HG03025 (cell line): ENCODE data around the gene MOK.
A peak's percentile ranks its signal among the peaks of the same experiment; 100 is the strongest.
"Not testable (repeated sequence)": the region's sequence is repeated elsewhere in the genome, so short reads cannot be mapped to it uniquely, and the experiment has no call there.

Source experiments
- ATAC-seq: cut with Tn5 transposase; IDR thresholded peaks from one replicate; pipeline ENCODE4 v1.9.1; 2021; ENCODE audit warnings: mild to moderate bottlenecking, moderate library complexity; ENCODE audit not compliant: unreplicated experiment, low FRiP score

MOK gene

GRCh38 chr14:102321456-102322422 is 16.8 kb upstream of the MOK start:
- no peak for ATAC-seq

DNA sequence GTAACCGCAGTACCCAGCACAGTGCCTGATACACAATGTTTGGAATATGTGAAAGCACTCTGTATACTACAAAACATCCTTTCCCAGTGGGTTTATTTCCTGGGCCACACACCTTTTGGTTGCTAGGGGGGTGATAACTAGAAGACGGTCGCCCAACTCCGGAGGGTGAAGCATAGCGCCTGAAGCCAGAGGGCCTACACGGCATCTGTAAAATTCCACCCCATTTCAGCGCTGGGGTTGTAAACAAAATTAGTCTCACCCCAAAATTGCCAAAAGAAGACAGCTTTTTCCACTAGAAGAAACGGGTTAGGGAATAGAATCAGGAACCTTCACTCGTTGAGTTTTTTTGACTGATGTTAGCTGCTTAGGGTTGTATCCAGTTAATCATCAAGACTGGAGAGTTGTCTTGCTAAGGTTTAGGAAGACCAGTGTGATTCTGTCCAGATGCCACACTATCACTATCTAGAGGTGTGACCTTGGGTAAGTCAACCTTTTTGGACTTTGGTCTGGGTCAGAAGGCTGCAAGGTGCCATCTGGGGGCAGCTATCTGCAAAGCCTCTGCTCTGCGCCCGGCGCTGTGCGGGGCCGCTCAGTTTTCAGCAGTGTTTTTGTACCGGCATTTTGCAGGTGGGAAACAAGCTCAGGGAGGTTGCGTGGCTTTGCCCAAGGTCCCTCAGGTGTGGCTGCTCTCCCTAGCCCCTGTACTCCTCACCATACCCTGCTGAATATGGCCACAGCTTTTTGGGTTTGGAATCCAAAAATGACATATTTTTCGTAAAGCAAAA is 15.9 kb upstream of the MOK start:
- no peak for ATAC-seq

DNA sequence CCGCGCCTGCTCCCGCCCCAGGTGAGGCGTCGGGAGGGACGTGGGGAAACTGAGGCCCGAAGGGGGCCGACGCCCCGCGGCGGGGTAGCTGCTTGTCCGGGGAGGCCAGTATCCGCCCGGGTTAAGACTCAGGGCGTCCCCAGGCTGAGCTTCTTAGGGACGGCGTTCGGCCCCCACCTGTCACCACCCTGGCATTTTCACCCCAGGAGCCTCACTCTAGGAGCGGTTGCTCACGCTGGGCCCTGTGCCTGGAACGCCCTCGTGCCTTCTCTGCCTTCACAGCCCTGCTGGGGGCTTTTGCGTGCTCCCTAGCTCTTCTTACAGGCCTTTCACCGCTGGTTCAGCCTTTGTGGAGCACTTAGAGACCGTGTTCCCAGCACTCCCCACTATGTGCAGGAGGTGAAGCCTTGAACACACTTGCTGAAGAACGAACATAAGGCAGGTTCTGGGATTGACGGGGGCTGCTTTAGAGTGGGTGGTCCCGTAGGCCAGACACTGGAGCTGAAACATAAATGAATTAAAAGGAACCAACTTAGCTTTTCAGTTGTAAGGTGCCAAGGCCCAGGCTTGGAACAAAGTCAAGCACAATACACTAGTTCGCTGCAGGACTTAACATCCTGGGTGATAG is 15.2 kb upstream of the MOK start:
- peak; percentile 12 for ATAC-seq

DNA sequence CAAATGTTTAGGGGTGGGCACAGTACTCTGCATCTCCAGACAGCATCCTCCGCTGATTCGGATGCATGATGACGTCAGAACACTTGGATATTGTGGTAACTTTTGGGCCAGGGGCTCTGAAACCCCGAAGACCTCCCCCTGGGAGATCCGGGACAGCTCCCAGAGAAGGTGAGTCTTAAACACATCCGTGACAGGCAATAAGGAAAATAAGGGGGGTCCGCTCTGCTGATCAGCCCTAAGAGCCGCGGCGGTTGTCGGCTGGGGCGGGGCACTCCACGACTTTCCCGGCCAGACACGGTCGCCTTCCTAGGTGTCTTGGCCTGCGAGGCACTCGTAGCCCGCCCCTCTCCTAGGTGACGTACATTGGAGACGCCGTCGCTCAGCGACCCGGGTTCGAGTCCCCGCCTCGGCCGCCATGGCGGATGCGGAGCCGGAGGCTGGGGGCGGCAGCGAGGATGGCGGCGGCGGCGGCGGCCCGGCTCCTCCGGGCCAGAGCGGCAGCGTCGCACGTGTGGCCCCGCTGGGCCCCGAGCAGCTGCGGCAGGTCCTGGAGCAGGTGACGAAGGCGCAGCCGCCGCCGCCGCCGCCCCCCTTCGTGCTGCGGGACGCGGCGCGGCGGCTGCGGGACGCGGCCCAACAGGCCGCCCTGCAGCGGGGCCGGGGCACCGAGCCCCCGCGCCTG is 14.5 kb upstream of the MOK start, which contains the start of gene ZNF839:
Gene ZNF839 (plus strand): TSS at position 396 of the 682 bp plus-strand sequence. CDS start 20 bp downstream, at position 416.
- ATAC-seq, result peak; percentile 40

DNA sequence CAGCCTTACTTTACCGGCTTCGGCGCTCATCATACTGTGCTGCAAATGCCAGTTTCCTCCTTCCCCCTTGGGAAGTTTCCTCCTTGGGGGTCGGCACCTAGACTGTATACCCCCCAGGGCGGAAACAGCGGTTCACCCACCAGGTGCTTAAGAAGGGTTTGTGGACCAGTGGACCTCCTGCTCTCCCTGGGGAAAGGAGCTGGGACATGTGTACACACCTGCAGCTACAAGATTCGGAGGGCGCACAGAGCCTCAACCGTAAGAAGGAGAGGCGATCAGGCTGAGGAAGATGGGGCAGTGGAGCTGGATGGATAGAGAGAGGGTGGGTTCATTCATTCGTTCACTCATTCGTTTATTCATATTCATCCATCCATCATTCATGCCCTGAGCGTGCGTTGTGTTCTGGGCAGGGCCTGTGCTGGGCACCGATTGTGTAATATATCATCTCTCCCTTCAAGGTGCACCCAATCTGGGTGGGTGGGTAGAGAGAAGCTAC is 13.9 kb upstream of the MOK start:
- ATAC-seq, result no peak

DNA sequence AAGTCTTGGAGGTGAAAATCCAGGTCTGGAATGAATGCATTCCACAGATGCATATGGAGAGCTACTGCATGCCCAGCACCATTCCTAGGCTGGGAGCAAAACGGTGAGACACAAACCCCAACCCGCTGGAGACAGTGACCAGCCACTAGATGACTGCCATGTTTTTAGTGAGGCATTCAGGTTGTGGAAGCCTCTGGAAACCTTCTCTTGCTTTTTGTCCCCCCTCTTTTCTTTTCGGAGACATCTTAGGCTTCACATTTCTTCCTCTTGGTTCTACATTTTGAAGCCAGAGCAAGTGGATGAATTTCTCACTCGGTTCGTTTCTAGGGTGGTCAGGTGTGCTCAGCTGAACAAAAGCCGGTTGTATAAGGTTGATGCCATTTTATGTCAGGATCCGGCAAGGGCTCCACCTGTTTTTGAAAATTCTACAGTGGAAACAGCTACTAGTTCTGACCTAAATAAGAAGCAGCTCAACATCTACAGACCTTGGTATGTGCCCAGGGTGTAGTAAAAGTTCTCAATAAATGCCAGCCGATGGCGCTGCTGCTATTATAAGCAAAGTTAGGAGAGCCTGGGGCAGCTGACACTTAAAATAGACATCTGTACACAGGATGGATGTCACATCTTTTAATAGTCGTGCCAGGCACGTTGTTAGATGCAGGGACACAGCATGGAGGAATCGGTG is 12.7 kb upstream of the MOK start:
- no peak for ATAC-seq

- peak; percentile 50 for ATAC-seq
These were observed 12.0 kb upstream of the MOK start for GRCh38 chr14:102316743-102317563.

DNA sequence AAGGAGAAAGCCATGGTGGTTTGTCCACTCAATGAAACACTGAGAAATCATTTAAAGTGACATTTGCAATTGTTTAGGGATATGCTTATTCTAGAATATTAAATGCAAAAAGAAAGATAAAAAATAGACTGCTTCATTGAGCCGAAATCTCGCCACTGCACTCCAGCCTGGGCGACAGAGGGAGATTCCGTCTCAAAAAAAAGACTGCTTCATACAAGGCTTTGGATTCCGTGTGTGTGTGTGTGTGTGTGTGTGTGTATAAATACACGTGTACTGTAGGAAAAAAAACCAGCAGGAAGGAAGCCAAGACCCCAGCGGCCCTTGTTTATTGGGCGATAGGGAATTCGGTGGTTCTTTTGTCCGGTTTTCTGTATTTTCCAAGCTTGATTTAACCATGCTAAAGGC is 11.4 kb upstream of the MOK start:
- no peak for ATAC-seq

- no peak for ATAC-seq
These were observed 10.2 kb upstream of the MOK start for GRCh38 chr14:102315121-102315520.

DNA sequence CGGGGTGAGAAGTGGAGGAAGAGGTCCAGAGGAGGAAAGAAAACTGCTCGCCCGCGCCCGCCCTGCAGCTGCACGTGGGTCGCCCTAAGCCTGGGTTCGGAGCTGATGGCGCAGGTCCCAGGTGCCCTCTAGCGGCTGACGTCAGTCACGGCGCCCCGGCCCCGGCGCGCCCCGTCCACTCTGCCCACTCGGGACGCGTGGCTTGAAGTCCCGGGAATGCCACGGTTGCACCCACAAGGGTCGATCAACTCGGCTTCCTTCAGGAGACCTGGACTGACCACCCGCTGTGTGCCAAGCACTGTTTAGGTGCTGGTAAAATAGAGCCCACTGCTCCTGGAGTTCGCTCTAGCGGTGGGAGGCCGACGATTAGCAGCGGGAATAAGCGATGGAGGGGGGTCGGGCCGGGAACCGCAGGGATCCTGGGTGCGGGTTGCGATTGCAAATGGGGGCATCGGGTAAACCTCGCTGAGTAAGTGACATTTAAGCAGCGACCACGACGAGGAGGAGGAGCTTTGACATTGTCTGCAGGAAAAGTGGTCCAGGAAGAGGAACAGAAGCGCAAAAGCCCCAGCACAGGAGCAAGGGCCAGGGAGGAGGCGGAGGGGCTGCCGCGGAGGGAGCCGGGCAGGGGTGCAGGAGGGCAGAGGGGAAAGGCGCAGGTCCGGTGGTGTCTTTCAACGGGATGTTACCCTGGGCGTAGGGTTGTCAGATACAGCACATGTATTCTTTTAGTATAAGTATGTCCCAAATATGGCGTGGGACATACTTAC is 9.5 kb upstream of the MOK start:
- ATAC-seq, result peak; percentile 43

DNA sequence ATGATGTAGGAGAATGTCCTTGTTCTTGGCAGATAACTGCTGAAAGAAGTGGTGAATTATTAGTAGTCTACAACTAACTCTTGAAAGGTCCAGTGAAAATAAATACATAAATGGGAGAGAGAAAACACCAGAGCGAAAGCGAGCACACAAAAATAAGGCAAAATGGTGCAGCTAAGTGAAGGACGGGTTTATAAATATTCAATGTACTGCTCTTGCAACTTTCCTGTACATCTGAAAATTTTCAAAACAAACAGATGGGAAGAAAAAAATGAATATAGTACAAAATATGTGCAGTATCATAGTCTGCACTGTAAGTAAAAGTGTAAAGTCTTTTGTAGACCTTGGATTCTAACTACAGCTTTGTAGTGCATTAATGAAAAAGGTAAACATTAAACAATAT is 1.3 kb downstream of the MOK start:
- ATAC-seq, result no peak

DNA sequence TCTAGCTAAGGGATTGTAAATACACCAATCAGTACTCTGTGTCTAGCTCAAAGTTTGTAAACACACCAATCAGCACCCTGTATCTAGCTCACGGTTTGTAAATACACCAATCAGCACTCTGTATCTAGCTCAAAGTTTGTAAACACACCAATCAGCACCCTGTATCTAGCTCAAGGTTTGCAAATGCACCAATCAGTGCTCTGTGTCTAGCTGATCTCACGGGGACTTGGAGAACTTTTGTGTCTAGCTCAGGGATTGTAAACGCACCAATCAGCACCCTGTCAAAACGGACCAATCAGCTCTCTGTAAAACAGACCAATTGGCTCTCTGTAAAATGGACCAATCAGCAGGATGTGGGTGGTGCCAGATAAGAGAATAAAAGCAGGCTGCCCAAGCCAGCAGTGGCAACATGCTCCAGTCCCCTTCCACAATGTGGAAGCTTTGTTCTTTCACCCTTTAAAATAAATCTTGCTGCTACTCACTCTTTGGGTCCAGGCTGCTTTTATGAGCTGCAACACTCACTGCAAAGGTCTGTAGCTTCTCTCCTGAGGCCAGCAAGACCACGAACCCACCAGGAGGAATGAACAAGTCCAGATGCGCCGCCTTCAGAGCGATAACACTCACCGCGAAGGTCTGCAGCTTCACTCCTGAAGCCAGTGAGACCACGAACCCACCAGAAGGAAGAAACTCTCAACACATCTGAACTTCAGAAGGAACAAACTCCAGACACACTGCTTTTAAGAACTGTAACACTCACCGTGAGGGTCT is 6.5 kb downstream of the MOK start:
- not testable (repeated sequence) for ATAC-seq

DNA sequence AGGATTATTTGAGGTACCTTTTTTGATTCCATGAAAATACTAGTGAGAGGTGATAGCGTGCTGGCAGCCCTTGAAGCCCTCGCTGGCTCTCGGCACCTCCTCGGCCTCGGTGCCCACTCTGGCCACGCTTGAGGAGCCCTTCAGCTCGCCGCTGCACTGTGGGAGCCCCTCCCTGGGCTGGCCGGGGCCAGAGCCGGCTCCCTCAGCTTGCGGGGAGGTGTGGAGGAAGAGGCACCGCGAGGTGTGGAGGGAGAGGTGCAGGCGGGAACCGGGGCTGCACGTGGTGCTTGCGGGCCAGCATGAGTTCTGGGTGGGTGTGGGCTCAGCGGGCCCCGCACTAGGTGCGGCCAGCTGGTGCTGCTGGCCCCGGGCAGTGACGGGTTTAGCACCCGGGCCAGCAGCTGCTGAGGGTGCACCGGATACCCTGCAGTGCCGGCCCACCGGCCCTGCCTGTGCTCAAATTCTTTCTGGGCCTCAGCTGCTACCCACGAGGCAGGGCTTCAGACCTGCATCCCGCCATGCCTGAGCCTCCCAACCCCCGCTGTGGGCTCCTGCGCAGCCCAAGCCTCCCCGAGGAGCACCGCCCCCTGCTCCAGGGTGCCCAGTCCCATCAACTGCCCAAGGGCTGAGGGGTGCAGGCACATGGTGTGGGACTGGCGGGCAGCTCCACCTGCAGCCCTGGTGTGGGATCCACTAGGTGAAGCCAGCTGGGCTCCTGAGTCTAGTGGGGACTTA is 7.4 kb downstream of the MOK start:
- no peak for ATAC-seq

DNA sequence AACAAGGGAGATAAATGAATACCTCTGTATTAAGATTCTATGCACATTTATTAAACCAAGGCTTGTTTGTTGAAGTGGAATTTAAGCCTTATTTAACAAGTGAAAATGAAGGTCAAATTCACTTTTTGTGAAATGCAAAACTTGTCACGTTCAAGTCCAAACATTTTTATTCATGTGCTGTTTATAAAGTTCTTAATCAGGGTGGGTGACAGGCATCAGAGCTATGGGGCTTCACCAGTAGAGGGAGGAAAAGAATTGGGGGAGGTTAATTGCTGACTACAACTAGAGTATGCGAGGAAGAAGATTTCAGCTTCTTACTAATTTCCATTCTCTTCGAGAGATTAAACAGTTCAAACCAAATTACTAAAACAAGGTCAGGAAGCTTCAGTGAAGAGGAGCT is 9.7 kb downstream of the MOK start:
- no peak for ATAC-seq

DNA sequence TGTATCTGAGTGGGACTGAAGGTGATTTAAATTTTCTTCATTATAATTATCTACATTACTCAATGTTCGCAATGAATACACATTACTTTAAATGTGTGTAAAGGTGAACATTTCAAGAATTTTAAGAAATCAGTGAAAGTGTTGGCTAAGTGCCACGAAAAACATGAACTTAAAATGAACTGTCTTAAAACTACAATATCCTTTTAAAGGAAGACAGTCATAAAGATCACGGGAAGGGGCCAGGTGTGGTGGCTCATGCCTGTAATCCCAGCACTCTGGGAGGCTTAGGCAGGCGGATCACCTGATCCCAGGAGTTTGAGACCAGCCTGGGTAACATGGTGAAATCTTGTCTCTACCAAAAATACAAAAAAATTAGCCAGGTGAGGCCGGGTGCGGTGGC is 11.2 kb downstream of the MOK start:
- no peak for ATAC-seq

DNA sequence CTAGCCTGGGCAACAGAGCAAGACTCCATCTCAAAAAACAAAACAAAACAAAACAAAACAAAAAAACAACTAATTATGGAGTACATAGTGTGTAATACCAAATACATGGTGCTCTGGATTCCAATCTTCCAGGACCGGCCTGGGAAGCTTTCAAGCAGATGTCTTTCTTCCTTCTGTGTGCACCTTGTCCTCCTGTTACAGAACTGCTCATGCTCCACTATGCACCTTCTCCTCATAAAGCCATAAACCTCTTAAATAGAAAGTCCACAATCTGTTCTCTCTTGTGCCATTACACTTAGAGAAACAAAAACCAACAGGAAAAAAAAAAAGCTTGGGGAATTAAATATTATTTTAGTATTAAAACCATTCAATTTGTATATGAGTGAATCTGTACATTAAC is 12.5 kb downstream of the MOK start:
- no peak for ATAC-seq

GRCh38 chr14:102288139-102288538 is 16.8 kb downstream of the MOK start:
- no peak for ATAC-seq
